GM19328 (cell line): ENCODE results near the gene JDP2.

Source experiments
- ATAC-seq: cut with Tn5 transposase; IDR thresholded peaks from one replicate; pipeline ENCODE4 v1.9.1; 2021; ENCODE audit warnings: mild to moderate bottlenecking, moderate library complexity; ENCODE audit not compliant: unreplicated experiment

Gene JDP2

GRCh38 chr14:75511201-75511600 is 83.4 kb downstream of the JDP2 start:
- ATAC-seq, result no peak

- ATAC-seq, result no peak
These were observed 86.3 kb downstream of the JDP2 start for GRCh38 chr14:75513911-75514672.

- ATAC-seq, result peak; percentile 43
These were observed 87.1 kb downstream of the JDP2 start for GRCh38 chr14:75514673-75515628.

DNA sequence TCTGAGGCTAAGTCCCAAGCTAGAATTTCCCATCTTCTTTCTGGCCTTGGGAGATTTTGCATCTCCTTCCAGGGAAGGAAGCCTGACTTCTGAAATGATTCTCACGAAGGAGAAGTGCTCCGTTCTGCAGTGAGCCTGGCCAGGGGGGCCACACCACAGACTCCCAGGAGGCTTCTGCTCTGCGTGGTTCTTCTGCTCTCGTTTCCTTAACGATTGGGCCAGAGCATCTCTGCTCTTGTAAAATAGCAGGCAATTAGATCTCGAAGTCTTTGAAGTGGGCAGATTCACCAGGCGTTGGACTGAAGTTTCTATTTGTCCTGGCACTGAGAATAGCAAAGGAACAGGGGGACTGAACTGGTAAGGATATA is 87.8 kb downstream of the JDP2 start:
- peak; percentile 41 for ATAC-seq

DNA sequence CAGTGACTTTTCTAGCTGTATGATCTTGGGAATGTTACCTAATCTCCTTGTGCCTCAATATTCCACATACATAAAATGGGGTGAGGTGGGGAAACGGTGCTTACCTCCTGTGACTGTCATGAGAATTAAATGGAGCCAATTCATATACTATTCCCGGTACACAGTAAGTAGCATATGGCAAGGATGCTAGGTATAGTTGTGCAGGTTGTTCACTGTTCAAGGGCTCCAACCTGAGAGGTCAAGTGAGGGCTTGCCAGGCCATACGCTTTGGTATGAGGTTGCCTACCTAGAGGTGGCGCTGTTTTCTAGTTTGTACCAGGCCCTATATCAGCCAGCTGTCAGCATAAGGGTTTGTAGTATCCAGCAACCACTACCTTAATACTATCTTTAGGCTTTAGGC is 90.8 kb downstream of the JDP2 start:
- no peak for ATAC-seq

DNA sequence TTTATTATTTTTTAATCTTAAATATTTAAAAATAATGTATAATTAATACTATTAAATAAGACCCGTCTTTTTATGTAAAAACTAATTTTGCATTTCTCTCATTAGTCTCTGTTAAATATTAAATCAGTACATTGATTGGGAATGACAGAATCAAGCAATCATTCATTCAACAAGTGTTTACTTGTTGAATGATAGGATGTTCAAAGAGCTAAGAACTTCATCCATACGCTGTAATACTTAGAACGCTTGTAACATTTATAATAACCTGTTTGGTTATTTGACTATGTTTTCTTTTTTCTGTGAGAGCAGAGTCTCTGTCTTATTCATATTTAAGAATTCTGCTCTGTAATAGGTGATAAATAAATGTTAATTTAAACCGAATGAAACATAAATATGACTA is 91.6 kb downstream of the JDP2 start:
- ATAC-seq, result no peak

GRCh38 chr14:75519826-75520728 is 92.3 kb downstream of the JDP2 start:
- no peak for ATAC-seq

DNA sequence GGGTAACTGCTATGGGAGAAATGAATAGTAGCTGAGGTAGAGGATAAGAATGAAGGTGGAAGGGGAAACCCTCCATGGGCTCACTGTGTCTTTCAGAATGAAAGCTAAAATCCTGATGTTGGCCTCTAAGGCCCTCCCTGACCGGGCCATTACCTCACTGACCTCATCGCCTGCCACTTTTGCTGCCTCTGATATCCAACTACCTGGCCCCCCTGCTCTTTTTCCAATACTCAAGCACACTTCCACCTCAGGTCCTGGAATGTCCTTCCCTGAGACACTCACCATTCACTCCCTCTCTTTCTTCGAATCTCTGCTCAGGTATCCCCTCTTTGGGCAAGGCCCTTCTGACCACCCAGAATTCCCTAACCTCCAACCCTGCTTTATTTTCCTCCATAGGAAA is 93.0 kb downstream of the JDP2 start:
- no peak for ATAC-seq

DNA sequence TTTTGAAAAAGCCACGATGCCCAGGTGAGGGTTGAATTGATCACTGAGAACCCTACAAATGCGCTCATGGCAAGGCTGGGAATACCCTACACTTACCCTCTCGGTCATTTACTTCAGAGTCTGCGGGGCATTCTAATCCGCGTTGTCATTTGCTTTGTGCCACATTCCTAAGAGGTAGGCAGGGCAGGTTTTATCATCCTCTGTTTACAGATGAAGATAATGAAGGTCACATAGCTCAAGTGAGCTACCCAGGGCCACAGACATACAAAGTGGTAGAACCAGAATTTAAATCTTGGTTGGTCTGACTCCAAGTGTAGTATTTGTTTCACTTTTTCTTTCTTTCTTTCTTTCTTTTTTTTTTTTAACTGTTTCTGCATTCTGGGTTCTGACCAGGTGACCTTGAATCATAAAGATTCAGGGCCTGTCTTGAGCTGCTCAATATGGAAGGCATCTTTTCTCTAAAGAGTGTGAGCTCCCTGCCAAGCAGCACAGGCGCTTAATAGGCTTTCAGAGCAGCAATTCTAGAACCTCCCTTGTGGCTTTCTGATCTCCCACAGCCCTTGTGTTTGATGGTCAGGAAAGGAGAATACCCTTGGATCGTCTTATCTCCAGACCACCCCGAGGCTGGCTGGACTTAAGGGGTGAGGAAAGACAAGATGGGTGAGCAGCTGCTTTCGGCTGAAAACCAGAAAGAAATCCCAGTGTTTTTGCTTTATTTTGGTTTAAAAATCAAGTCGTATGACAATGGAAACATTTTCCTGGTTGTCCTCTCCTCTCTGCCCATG is 93.8 kb downstream of the JDP2 start:
- no peak for ATAC-seq

DNA sequence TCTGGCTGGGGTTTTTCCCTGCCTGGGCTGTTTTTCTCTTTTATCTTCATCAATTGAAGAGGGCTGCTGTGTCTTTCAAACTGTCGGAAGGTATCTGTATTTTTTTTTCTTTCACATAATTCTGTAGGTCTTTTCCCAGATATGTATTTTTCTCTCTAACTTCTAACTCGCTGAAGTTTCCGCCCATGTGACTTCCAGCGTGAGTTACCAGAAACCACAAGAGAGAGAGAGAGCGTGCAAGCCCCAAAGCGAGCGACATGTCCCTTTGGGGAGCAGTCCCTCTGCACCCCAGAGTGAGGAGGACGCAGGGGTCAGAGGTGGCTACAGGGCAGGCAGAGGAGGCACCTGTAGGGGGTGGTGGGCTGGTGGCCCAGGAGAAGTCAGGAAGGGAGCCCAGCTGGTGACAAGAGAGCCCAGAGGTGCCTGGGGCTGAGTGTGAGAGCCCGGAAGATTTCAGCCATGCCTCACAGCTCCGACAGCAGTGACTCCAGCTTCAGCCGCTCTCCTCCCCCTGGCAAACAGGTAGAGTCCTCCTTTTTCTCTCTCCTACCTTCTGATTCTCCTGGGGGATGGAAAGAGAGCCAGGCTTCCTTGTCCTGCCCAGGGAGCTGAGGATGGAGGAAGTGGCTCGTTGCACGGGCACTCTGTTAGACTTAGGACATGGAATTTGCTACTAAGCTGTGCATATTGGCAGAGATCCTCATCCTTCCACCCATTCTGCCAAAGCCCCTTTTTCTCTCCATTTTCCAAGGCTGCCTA is 94.6 kb downstream of the JDP2 start, which contains the start of gene BATF:
Gene BATF, plus strand, starts transcription at position 246 of the 759 bp plus-strand sequence. Its CDS starts 214 bp downstream, at position 460.
- ATAC-seq, result no peak

DNA sequence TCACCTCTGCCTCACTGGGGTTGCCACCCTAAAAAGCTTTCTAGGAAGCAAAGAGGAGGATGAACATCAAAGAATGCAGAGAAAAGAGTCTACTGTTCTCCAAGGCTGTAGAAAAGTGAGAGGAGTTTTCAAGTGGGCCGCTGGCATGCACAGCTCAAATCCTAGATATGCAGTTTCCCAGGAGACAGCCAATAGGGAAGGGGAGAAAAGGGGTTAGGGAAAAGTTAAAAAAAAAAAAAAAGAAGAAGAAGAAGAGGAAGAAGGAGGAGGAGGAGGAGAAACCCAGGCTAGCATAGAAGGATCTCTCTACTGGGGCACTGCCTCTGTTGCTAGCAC is 95.1 kb downstream of the JDP2 start:
- ATAC-seq, result no peak
